Spinal cord (tissue), 10 donors: ENCODE data around the gene ZMYND8. TPM values are rescaled to one million over a fixed set of nuclear protein-coding genes. Genes with fewer than 3 reads are reported as not detected.
A peak's percentile ranks its signal among the peaks of the same experiment; 100 is the strongest.

ENCODE experiments used
- DNase-seq, 6 donors: peaks; one replicate each; pipeline versions ENCODE4 v3.0.0 to v3.0.0-alpha.2; 2013 to 2015; ENCODE audit warnings: low spot score in 6 of 6, low read depth in 4 of 6
- H3K27ac ChIP-seq: one replicate; pipeline ENCODE4 v1.5.1; 2013; ENCODE audit warnings: low read depth, low read length, control low read depth
- H3K27me3 ChIP-seq: one replicate; pipeline ENCODE4 v1.6.1; 2013; ENCODE audit warnings: low read length; ENCODE audit not compliant: control insufficient read depth, insufficient read depth
- H3K36me3 ChIP-seq: one replicate; pipeline ENCODE4 v1.6.1; 2013; ENCODE audit warnings: low read length; ENCODE audit not compliant: control insufficient read depth, insufficient read depth
- H3K4me1 ChIP-seq: one replicate; pipeline ENCODE4 v1.6.1; 2013; ENCODE audit warnings: low read length; ENCODE audit not compliant: control insufficient read depth, insufficient read depth
- H3K4me3 ChIP-seq: one replicate; pipeline ENCODE4 v1.5.1; 2013; ENCODE audit warnings: low read depth, low read length, control low read depth
- H3K9me3 ChIP-seq: one replicate; pipeline ENCODE4 v1.6.1; 2013; ENCODE audit warnings: low read length; ENCODE audit not compliant: control insufficient read depth, insufficient read depth
- WGBS: methylation state at CpG from one replicate; pipeline ENCODE4 v1.1.5; 2013; ENCODE audit warnings: missing lambda C conversion rate; ENCODE audit not compliant: insufficient coverage; 5-methylcytosine and 5-hydroxymethylcytosine counted together
- polyA plus RNA-seq, 2 donors: library from polyadenylated mRNA; unstranded; fragments of 120-200 nt; gene quantifications; one replicate each; pipeline ENCODE4 v1.2.1, GENCODE V29; 2013; ENCODE audit not compliant: insufficient read length in 2 of 2
- total RNA-seq, 2 donors: library from RNA; depleted of rRNA in 1 of 2; stranded (reverse); fragments of 120-200 nt in 1 of 2; fragments of >200 nt in 1 of 2; gene quantifications; one replicate each; pipeline versions ENCODE4 v1.2.3 to v1.2.4, GENCODE V29; 2013 to 2014
- donor health status: healthy.

Gene ZMYND8
- total and polyA plus RNA-seq, 4 donors, result 31.1 to 45.8 (median 37.4) TPM

- Histone ChIP-seq H3K9me3 (no peaks in the 10 kb centered on the region), H3K4me3 (no peak overlapping the region), H3K27ac (peak overlapping the region; percentile 100), H3K4me1 (peaks cover 31% of the 10 kb centered on the region), H3K27me3 (no peaks in the 10 kb centered on the region), H3K36me3 (peaks cover 20% of the 10 kb centered on the region)
- 74% methylated on average over 5 of the region's 8 CpGs for WGBS
- peak in 2 of 6 donors; percentile 34 to 58 for DNase-seq
These were observed 7.9 kb downstream of the ZMYND8 start for GRCh38 chr20:47348539-47349142.

GRCh38 chr20:47347661-47348435, 8.7 kb downstream of the ZMYND8 start:
- peaks cover 20% of the 10 kb centered on the region for H3K36me3 ChIP-seq
- peak in 1 of 6 donors; percentile 77 for DNase-seq
- no peaks in the 10 kb centered on the region for H3K27me3 ChIP-seq
- no peak overlapping the region for H3K4me3 ChIP-seq
- H3K4me1 ChIP-seq, result peaks cover 27% of the 10 kb centered on the region
- no peaks in the 10 kb centered on the region for H3K9me3 ChIP-seq
- H3K27ac ChIP-seq, result peak overlapping the region; percentile 100
- WGBS, result no CpG with 5 or more reads among the region's 4 CpGs

DNA sequence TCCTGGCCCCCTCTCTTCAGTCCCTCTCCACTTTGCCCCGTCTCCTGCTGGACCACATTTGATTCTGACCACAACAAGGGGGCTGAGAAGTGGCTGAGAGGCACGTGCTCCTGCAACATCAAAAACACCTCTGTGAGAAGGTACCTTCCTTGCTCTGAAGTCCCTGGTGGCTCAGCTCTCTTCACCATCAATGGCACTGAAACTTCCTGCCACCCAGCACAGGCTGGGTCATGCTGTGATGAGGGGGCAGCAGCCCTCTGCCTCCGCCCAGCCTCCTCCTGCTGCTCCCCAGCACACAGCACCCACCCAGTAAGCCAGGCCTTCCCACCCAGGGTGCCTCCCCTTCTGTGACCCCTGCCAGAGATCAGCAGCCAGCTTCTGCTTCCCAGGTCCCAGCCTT, 10.3 kb downstream of the ZMYND8 start:
- H3K4me3 ChIP-seq, result no peak overlapping the region
- peaks cover 18% of the 10 kb centered on the region for H3K36me3 ChIP-seq
- peaks cover 16% of the 10 kb centered on the region for H3K4me1 ChIP-seq
- H3K9me3 ChIP-seq, result no peaks in the 10 kb centered on the region
- H3K27me3 ChIP-seq, result no peaks in the 10 kb centered on the region
- no peak overlapping the region for H3K27ac ChIP-seq
- DNase-seq, result no peak
- WGBS, result 82% methylated on average over 3 of the region's 3 CpGs

GRCh38 chr20:47345214-47345613, 11.3 kb downstream of the ZMYND8 start:
- no peaks in the 10 kb centered on the region for H3K27me3 ChIP-seq
- 100% methylated on average over 2 of the region's 7 CpGs for WGBS
- H3K36me3 ChIP-seq, result peaks cover 18% of the 10 kb centered on the region
- no peaks in the 10 kb centered on the region for H3K9me3 ChIP-seq
- H3K4me3 ChIP-seq, result no peak overlapping the region
- H3K4me1 ChIP-seq, result peaks cover 16% of the 10 kb centered on the region
- no peak overlapping the region for H3K27ac ChIP-seq
- DNase-seq, result no peak

GRCh38 chr20:47343007-47343472, 13.5 kb downstream of the ZMYND8 start:
- WGBS, result no CpG with 5 or more reads among the region's 4 CpGs
- H3K27ac ChIP-seq, result no peak overlapping the region
- no peaks in the 10 kb centered on the region for H3K9me3 ChIP-seq

DNA sequence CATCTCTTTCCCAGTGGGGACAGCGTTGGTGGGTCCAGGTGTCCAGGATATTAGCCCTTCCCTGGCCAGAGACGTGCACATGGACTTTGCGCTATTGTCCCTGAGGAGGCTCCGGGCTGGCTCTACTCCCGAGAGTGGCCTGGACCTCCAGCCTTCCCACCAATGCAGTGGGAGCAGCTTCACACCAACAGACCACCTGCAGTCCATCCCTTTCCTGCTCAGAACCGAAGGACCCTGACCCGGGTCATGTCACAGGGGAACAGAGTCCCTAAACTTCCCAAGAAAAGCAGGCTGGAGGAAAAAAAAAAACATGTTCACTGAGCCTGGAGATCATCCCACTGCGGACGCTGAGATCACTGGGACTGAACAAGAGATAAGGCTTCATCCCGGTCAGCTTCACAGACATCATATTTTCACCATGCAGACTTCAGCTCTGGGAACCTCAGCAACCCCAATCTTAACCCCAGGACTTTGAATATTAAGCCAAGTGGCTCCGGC, 18.3 kb downstream of the ZMYND8 start:
- Histone ChIP-seq H3K4me3 (no peak overlapping the region), H3K9me3 (no peaks in the 10 kb centered on the region), H3K36me3 (peaks cover 8% of the 10 kb centered on the region), H3K27ac (peak overlapping the region; percentile 11), H3K4me1 (peaks cover 33% of the 10 kb centered on the region), H3K27me3 (no peaks in the 10 kb centered on the region)
- DNase-seq, result no peak
- 89% methylated on average over 9 of the region's 11 CpGs for WGBS

More at GRCh38 chr20:47343007-47343472, 13.5 kb downstream of the ZMYND8 start:
- Histone ChIP-seq H3K27me3 (no peaks in the 10 kb centered on the region), H3K36me3 (peaks cover 25% of the 10 kb centered on the region), H3K4me1 (peaks cover 15% of the 10 kb centered on the region), H3K4me3 (no peak overlapping the region)
- no peak for DNase-seq

GRCh38 chr20:47337413-47337812, 19.1 kb downstream of the ZMYND8 start:
- Histone ChIP-seq H3K27ac (peak overlapping the region; percentile 0), H3K4me1 (peaks cover 33% of the 10 kb centered on the region), H3K36me3 (peaks cover 9% of the 10 kb centered on the region), H3K27me3 (no peaks in the 10 kb centered on the region), H3K9me3 (no peaks in the 10 kb centered on the region), H3K4me3 (no peak overlapping the region)
- WGBS, result 93% methylated on average over 3 of the region's 7 CpGs
- no peak for DNase-seq

- Histone ChIP-seq H3K27ac (peak overlapping the region; percentile 84), H3K4me3 (no peak overlapping the region), H3K4me1 (peaks cover 33% of the 10 kb centered on the region)
These were observed 20.3 kb downstream of the ZMYND8 start for GRCh38 chr20:47336129-47336754.

GRCh38 chr20:47335251-47336128, 21.0 kb downstream of the ZMYND8 start:
- peaks cover 37% of the 10 kb centered on the region for H3K4me1 ChIP-seq
- H3K27me3 ChIP-seq, result no peaks in the 10 kb centered on the region
- H3K9me3 ChIP-seq, result no peaks in the 10 kb centered on the region
- WGBS, result 55% methylated on average over 2 of the region's 12 CpGs
- H3K36me3 ChIP-seq, result peaks cover 13% of the 10 kb centered on the region
- peak overlapping the region; percentile 84 for H3K27ac ChIP-seq
- peak in 2 of 6 donors; percentile 64 to 78 for DNase-seq
- H3K4me3 ChIP-seq, result no peak overlapping the region

More at GRCh38 chr20:47336129-47336754, 20.3 kb downstream of the ZMYND8 start:
- no peaks in the 10 kb centered on the region for H3K9me3 ChIP-seq
- no peaks in the 10 kb centered on the region for H3K27me3 ChIP-seq
- peaks cover 13% of the 10 kb centered on the region for H3K36me3 ChIP-seq
- DNase-seq, result peak in 2 of 6 donors; percentile 90 to 92
- 18% methylated on average over 16 of the region's 17 CpGs for WGBS
